GM18499 (cell line): Measurements from ENCODE around the gene LYPD6B.

Experiments
- ATAC-seq: cut with Tn5 transposase; IDR thresholded peaks from one replicate; pipeline ENCODE4 v1.9.1; 2021; ENCODE audit warnings: moderate number of reproducible peaks; ENCODE audit not compliant: insufficient read depth, unreplicated experiment

LYPD6B gene

DNA sequence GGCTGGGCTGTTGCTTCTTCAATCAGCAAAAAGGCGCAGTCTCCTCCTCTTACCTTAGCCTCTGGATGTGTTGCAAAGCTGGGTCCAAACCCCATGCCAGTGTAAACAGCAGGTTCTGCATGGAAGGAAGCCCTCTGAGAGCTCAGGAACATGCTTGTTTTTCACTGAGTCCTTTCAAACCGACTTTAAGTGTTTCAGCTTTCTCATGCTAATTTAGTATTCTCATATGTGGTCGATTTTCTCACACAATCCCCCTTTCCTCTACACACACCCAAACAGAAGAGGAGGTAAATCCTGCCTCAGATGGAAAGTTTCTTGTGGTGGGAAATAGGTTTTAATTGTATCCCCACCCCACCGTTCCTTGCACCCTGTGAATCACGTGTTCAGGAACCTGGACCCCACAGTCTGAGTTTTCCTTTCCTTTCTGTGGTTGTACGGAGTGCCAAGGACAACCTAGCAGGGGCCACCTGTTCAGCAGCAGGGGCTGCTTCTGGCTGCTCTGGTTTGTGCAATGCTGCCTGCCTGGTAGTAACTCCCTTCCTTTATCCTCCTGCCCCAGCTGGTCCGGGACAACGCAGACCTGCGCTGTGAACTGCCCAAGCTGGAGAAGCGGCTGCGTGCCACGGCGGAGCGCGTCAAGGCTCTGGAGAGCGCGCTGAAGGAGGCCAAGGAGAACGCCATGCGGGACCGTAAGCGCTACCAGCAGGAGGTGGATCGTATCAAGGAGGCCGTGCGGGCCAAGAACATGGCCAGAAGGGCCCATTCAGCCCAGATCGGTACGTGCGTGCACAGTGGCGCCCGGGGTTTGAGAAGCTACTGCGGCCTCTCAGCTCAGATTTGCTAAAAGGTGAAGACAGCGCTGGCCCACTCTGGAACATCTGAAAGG lies 28.7 kb upstream of the LYPD6B start:
- ATAC-seq = no peak

- ATAC-seq = no peak
Measured at GRCh38 chr2:149012545-149012944, 26.0 kb upstream of the LYPD6B start.

GRCh38 chr2:149015501-149015900 lies 23.0 kb upstream of the LYPD6B start:
- ATAC-seq = no peak

DNA sequence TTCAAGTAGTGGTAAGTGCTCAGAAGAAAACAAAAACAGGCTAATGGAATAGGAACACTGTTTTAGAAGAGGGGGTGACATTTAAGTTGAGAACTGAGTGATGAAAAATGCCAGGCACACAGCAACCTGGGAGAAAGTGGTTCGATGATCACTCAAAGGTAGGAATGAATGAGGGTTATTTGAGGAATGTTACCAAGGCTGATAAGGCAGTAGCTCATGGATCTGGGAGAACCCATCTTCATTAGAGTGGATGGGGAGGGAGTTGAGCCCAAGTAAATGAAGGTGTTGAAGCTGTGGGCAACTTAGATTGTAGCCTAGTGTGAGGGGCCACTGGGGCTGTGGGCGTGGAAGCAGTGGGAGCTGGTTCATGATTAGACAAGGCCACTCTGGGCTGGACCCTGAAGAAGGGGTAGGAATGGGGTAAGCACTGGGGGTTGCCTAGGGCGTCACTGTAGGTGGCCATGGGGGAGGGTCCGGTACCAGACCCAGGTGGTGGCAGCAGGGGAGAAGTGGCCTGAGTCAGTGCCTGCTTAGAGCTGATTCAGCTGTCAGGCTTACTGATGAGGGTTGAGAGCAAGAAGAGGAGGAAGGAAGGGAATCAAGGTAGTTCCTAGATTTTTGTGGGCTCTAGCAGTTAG lies 22.5 kb upstream of the LYPD6B start:
- no peak for ATAC-seq

- no peak for ATAC-seq
Measured at GRCh38 chr2:149017116-149017985, 21.1 kb upstream of the LYPD6B start.

DNA sequence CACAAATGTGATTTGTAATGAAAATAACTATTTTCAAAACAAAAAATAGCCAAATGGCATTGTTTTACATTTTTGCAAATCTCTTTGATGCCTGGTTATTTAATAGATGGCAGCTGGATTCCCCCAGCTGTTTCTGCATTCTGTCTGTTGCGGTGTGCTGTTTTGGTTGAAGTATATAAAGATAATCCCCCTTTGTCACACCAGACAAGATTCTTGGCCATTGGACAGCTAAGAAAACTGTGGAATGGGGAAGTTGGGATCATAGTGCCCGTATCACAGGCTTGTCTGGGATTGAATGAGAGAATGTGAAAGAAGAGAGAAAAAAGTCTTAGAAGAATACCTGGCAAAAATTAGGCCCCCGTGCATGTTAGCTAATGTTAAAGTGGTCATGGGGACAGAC lies 19.5 kb upstream of the LYPD6B start:
- ATAC-seq = no peak

- ATAC-seq = no peak
Measured at GRCh38 chr2:149019768-149020167, 18.7 kb upstream of the LYPD6B start.

DNA sequence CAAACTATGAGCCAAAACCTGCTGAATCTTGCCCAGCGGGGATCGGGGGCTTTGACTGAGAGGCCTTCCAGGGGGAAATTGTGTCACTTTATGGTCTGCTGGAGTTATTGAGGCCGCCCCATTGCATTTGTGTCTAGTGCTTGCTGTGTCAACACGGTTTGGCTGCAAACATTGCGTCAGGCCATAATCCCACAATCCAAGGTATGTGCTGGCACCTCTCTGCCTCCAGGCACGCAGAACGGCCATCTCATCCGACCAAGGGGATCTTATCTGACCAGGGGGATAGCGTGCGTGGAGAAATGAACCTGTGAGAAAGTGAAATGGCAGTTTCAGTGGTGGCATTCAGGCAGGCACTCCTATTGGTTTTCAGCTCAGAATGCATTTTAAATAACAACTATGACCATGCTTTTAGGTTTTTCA lies 18.1 kb upstream of the LYPD6B start:
- ATAC-seq = peak; percentile 24

GRCh38 chr2:149021271-149021719 lies 17.2 kb upstream of the LYPD6B start:
- peak; percentile 69 for ATAC-seq

GRCh38 chr2:149021761-149022160 lies 16.7 kb upstream of the LYPD6B start:
- ATAC-seq = peak; percentile 40

DNA sequence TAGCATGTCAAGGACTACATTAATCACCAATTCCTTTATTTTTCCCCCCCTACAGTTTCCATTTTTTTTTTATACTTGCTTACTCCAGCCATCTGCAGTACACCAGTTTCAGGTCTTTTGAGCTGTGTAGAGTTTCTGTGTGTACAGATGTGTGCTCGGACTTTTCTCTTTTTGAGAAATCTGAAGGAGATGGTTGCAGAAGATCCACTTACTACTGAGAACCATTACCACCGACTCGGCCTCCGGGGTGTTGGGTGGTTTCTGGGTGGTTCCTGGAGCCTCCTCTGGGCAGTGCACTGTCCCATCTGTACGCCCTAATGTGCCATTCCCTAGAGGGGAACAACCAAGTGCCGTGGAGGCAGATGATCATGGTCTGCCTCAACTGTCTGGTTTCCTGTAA lies 15.4 kb upstream of the LYPD6B start:
- no peak for ATAC-seq

DNA sequence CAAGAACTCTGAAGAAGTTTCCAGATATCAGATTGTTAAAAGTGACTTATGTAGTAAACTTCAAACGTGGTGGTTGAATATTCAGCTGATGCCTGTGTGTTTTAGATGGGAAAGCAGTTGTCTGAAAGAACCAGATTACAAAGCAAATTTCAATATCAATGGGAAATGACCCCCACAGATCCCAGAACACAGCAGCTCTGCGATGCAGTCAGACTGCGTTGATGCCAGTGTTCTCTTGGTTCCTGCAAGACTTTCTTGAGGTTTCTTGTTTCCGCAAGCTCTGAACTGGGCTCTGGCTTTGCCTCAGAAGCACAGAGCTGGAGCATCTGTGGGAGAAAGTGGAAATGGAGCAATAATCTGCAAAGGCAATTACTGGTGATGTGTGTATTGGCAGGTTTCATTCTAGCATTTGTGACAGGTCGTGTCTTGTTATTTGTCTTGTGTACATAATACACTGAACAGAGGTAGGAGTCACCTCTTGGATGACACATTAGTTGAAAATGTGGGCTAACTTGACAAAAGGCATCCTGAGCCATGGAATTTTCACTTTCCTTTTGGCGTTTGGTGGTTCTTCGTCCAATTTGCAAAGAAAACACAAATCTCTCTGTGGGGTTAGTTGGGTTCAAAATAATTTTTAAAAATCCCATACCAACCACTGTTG lies 10.8 kb upstream of the LYPD6B start:
- ATAC-seq = no peak

DNA sequence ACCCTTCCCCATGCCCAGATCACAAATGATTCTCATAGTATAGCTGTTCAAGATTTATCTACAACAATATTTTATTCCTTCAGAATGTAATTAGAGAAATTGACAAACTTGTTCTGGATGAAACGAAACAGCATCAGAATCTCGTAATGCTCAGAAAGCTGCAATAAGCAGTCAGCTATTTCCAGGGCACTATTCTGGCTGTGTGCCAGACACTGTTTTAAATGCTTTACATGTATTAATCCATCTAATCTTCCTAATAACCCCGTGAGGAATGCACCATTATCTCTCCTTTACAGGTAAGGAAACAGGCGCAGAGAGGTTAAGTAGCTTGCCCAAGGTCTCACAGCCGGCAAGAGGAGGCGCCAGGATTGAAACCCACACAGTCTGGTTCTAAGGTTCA lies 10.1 kb upstream of the LYPD6B start:
- ATAC-seq = no peak

- no peak for ATAC-seq
Measured at GRCh38 chr2:149028891-149029290, 9.6 kb upstream of the LYPD6B start.

- no peak for ATAC-seq
Measured at GRCh38 chr2:149029307-149029965, 9.1 kb upstream of the LYPD6B start.

GRCh38 chr2:149031396-149031795 lies 7.1 kb upstream of the LYPD6B start:
- ATAC-seq = no peak

DNA sequence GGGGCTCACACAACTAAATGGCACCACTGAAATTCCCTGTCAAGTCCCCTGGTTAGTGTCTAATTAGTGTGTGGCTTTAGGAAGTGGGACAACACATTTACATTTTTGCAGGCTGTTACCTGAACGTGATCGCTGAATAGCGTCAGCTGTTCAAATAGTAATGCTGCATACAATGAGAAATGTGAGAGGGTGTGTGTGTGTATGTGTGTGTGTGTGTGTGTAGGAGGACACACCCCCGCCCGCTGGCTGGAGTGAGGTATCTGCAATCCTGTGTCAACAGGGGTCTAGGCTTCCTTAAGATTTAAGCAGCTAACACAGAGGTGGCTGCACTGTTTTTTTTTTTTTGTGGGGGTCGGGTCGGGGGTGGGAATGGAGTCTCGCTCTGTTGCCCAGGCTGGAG lies 4.8 kb upstream of the LYPD6B start:
- ATAC-seq = no peak

DNA sequence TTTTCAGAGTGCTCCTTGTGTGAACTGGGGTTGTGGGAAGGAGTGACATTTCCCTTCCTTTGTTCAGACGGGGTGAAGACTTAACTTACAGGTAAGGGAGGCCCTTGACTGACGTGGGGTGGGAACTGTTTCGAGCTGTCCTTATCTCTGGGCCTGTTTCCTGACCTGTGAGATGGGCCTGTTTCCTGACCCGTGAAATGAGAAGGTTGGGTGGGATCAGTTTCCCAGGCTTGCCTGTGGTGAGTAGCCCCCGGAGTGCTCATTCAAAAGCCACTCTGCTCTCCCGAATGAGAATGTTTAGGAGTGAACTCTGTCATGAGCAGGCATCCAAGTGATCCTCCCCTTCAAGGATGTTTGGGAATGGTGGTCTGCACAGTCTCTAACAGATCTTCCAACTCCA lies 4.1 kb upstream of the LYPD6B start:
- ATAC-seq = no peak

DNA sequence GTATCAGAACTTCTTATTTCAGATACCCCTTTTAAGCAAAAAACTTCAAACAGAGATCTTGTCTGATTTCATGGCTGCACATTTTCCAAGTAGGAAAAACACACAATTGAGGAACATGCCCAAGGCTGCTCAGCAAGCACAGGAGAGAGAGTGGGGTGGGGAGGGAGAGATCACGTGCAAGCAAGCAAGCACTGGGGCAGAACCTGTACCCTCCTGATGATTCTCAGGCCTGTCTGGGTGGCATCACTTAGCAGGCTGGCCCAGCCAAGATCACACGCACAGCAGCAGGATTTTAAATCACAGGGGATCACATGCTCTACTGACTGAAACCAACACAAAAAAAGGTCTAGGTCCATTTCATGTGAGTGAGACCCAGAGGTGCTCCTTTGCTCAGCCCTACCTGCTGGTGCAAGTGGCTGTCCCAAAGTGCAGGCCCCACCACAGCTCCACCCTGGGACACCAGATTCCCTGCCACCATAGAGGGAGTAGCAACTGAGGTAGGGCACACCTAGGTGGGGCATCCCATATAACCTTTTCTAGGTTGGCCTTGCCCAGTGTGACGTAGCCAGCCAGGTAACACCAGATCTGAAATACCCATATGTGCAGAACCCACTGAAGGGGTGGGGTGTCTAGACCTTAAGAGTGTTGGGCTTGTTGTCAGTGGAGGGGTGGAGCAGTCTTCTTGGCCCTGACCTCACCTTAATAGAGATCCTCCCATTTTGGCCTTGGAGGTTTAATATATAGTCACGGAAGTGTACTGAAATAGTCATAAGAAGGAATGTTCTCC lies 1.8 kb upstream of the LYPD6B start:
- no peak for ATAC-seq
